ENCODE measurements around the gene PLXNB1.

The PLXNB1 gene

DNA sequence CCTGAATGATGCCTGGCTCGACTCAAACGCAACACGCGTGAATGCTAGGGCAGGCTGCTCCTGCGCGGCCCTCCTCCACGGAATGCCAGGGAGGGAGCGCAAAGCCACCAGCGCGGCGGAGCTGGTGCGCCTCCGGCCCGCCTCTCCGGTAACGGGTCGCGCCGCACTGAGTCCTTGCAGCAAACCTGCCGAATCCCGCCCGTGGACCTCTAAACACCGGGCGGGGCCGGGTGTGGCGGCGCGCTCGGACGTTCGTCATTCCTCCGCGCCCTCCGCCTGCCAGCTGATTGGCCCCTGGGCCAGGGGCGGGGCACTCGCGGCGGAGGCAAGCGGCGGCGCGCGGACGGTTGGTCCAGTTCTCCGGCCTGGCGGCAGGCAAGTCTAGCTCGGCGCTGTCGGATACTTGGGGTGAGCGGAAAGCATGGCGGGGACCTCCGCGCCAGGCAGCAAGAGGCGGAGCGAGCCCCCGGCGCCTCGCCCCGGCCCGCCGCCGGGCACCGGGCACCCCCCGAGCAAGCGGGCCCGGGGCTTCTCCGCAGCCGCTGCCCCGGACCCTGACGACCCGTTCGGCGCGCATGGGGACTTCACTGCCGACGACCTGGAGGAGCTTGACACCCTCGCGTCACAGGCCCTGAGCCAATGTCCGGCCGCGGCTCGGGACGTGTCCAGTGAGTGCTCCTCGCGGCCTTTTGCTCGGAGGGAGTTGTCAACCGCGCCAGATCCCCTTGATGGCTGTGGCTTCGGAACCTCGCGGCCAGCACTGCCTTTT is 16.7 kb upstream of the PLXNB1 start, which contains the start of gene ATRIP (continued):
- TF ChIP-seq ZNF660 (tag by site-specific recombination; IDR thresholded peaks at IDR 0.05) (peak; percentile 70; the same call in 1 of the 2 replicates), ZFP41 (tag by site-specific recombination; IDR thresholded peaks at IDR 0.05; ENCODE audit: borderline replicate concordance) (no peak), KLF16 (tag by site-specific recombination; IDR thresholded peaks at IDR 0.05) (peak; percentile 87), ZNF391 (tag by site-specific recombination; IDR thresholded peaks at IDR 0.05; ENCODE audit: borderline replicate concordance, low read depth) (peak; percentile 45; the same call in 1 of the 2 replicates), ZNF76 (tag by site-specific recombination; IDR thresholded peaks at IDR 0.05; ENCODE audit: borderline replicate concordance, low read depth) (peak; percentile 77; the same call in 1 of the 2 replicates), ZNF843 (tag by site-specific recombination; IDR thresholded peaks at IDR 0.05) (0 out of 2 replicates have a peak, but pooled peaks have one; percentile 23), ZXDB (tag by site-specific recombination; IDR thresholded peaks at IDR 0.05) (peak; percentile 75), ZBTB20 (tag by site-specific recombination; IDR thresholded peaks at IDR 0.05) (peak; percentile 70), ZBTB17 (tag by site-specific recombination; IDR thresholded peaks at IDR 0.05) (peak; percentile 90), SP7 (tag by site-specific recombination; IDR thresholded peaks at IDR 0.05) (peak; percentile 36; the same call in 1 of the 2 replicates), TCF7L2 (IDR thresholded peaks at IDR 0.05; ENCODE audit: borderline replicate concordance, low read depth, low read length) (no peak), KLF8 (tag by site-specific recombination; IDR thresholded peaks at IDR 0.05) (peak; percentile 98)
- TF ChIP-seq, protein P1, sequence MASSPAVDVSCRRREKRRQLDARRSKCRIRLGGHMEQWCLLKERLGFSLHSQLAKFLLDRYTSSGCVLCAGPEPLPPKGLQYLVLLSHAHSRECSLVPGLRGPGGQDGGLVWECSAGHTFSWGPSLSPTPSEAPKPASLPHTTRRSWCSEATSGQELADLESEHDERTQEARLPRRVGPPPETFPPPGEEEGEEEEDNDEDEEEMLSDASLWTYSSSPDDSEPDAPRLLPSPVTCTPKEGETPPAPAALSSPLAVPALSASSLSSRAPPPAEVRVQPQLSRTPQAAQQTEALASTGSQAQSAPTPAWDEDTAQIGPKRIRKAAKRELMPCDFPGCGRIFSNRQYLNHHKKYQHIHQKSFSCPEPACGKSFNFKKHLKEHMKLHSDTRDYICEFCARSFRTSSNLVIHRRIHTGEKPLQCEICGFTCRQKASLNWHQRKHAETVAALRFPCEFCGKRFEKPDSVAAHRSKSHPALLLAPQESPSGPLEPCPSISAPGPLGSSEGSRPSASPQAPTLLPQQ (tag by site-specific recombination; IDR thresholded peaks at IDR 0.05) = peak; percentile 53; the same call in 1 of the 2 replicates
- TF ChIP-seq, protein P2, sequence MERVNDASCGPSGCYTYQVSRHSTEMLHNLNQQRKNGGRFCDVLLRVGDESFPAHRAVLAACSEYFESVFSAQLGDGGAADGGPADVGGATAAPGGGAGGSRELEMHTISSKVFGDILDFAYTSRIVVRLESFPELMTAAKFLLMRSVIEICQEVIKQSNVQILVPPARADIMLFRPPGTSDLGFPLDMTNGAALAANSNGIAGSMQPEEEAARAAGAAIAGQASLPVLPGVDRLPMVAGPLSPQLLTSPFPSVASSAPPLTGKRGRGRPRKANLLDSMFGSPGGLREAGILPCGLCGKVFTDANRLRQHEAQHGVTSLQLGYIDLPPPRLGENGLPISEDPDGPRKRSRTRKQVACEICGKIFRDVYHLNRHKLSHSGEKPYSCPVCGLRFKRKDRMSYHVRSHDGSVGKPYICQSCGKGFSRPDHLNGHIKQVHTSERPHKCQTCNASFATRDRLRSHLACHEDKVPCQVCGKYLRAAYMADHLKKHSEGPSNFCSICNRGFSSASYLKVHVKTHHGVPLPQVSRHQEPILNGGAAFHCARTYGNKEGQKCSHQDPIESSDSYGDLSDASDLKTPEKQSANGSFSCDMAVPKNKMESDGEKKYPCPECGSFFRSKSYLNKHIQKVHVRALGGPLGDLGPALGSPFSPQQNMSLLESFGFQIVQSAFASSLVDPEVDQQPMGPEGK (tag by site-specific recombination; IDR thresholded peaks at IDR 0.05) = peak; percentile 61; the same call in 1 of the 2 replicates
- TF ChIP-seq, protein P3, sequence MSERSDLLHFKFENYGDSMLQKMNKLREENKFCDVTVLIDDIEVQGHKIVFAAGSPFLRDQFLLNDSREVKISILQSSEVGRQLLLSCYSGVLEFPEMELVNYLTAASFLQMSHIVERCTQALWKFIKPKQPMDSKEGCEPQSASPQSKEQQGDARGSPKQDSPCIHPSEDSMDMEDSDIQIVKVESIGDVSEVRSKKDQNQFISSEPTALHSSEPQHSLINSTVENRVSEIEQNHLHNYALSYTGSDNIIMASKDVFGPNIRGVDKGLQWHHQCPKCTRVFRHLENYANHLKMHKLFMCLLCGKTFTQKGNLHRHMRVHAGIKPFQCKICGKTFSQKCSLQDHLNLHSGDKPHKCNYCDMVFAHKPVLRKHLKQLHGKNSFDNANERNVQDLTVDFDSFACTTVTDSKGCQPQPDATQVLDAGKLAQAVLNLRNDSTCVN (tag by site-specific recombination; optimal IDR thresholded peaks at IDR 0.05) = peak; percentile 90
- TF ChIP-seq, protein P4, sequence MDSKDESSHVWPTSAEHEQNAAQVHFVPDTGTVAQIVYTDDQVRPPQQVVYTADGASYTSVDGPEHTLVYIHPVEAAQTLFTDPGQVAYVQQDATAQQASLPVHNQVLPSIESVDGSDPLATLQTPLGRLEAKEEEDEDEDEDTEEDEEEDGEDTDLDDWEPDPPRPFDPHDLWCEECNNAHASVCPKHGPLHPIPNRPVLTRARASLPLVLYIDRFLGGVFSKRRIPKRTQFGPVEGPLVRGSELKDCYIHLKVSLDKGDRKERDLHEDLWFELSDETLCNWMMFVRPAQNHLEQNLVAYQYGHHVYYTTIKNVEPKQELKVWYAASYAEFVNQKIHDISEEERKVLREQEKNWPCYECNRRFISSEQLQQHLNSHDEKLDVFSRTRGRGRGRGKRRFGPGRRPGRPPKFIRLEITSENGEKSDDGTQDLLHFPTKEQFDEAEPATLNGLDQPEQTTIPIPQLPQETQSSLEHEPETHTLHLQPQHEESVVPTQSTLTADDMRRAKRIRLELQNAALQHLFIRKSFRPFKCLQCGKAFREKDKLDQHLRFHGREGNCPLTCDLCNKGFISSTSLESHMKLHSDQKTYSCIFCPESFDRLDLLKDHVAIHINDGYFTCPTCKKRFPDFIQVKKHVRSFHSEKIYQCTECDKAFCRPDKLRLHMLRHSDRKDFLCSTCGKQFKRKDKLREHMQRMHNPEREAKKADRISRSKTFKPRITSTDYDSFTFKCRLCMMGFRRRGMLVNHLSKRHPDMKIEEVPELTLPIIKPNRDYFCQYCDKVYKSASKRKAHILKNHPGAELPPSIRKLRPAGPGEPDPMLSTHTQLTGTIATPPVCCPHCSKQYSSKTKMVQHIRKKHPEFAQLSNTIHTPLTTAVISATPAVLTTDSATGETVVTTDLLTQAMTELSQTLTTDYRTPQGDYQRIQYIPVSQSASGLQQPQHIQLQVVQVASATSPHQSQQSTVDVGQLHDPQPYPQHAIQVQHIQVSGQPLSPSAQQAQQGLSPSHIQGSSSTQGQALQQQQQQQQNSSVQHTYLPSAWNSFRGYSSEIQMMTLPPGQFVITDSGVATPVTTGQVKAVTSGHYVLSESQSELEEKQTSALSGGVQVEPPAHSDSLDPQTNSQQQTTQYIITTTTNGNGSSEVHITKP (tag by site-specific recombination; IDR thresholded peaks at IDR 0.05) = 0 out of 2 replicates have a peak, but pooled peaks have one; percentile 7

DNA sequence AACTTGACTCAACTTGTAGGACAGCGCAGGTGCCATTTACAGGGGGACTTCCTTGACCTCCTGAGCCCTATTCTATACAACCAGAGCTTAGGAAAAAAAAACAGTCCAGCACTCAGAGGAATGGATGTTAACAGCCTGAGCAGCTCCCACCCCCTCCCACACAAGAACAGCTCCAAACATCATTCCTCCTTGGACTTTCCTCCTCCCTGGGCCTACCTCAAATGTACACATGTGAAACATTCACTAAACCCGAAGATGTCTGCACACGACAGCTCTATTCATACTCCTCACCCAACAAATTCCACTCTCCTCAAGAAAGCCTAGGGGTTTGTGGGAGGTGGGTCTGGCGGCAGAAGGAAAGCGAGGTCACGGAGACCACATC is 16.1 kb upstream of the PLXNB1 start:
- TF ChIP-seq ZNF266 (tag by site-specific recombination; IDR thresholded peaks at IDR 0.05; ENCODE audit: low read depth) (no peak), ZFP69B (tag by site-specific recombination; IDR thresholded peaks at IDR 0.05) (no peak), EGR2 (tag by site-specific recombination; IDR thresholded peaks at IDR 0.05; ENCODE audit: low read depth) (peak; percentile 28; the same call in 1 of the 2 replicates), ZNF791 (tag by site-specific recombination; IDR thresholded peaks at IDR 0.05) (no peak), ZNF341 (tag by site-specific recombination; IDR thresholded peaks at IDR 0.05; ENCODE audit: low read depth) (peak; percentile 55), ZNF600 (tag by site-specific recombination; IDR thresholded peaks at IDR 0.05) (0 out of 2 replicates have a peak, but pooled peaks have one; percentile 36), ZFHX2 (tag by site-specific recombination; conservative IDR thresholded peaks at IDR 0.05) (peak; percentile 61)
- TF ChIP-seq, protein P5, sequence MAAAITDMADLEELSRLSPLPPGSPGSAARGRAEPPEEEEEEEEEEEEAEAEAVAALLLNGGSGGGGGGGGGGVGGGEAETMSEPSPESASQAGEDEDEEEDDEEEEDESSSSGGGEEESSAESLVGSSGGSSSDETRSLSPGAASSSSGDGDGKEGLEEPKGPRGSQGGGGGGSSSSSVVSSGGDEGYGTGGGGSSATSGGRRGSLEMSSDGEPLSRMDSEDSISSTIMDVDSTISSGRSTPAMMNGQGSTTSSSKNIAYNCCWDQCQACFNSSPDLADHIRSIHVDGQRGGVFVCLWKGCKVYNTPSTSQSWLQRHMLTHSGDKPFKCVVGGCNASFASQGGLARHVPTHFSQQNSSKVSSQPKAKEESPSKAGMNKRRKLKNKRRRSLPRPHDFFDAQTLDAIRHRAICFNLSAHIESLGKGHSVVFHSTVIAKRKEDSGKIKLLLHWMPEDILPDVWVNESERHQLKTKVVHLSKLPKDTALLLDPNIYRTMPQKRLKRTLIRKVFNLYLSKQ (tag by site-specific recombination; IDR thresholded peaks at IDR 0.05; ENCODE audit: borderline replicate concordance) = no peak
- POLR2A ChIA-PET = interaction anchor here (0.7 to 2.4 kb wide), 13 partner anchors 10 to 288 kb away, joined by 3 to 22 read pairs (median 4); partner anchors contain the start of genes IP6K2, PFKFB4 and ZNF589
- peak overlapping the region; percentile 99 for H3K4me3 ChIP-seq (ENCODE audit: low read depth, low read length)
- peaks cover 14 to 44% of the 10 kb centered on the region in 2 experiments; a peak in 2 of 3 replicates for H3K36me3 ChIP-seq (ENCODE audit: control insufficient read depth in 2 of 2, insufficient read depth in 1 of 2, low read length in 2 of 2)
- CTCF ChIA-PET = interaction anchor here (0.5 to 5.3 kb wide), 4 partner anchors 10 to 165 kb away, joined by 3 to 38 read pairs (median 4); no protein-coding TSS in a partner anchor
- H3K4me1 ChIP-seq (ENCODE audit: control insufficient read depth, insufficient read depth, low read length) = no peaks in the 10 kb centered on the region; the same call in 1 of the 2 replicates
- H3K27ac ChIP-seq (ENCODE audit: extremely low read depth, low read depth, low read length) = peak overlapping the region; percentile 50; the same call in 1 of the 2 replicates
- H3K9me3 ChIP-seq (ENCODE audit: control insufficient read depth, insufficient read depth, low read depth, low read length) = no peaks in the 10 kb centered on the region

All from HEK293 (cell line).